Measurements from ENCODE around the gene SLIT1.

Gene SLIT1

GRCh38 chr10:97138846-97139245 lies 46.9 kb downstream of the SLIT1 start:
- Histone ChIP-seq H3K36me3 (ENCODE audit: control insufficient read depth, insufficient read depth, low read length) (no peaks in the 10 kb centered on the region), H3K79me2 (no peaks in the 10 kb centered on the region), H3K4me3 (ENCODE audit: low read depth, low read length) (no peak overlapping the region), H3K27ac (peak overlapping the region; percentile 21), H2AFZ (no peak overlapping the region), H3K4me2 (ENCODE audit: low read length) (no peak overlapping the region), H3K9me3 (ENCODE audit: control insufficient read depth, low read length) (no peaks in the 10 kb centered on the region), H3K27me3 (ENCODE audit: control insufficient read depth, insufficient read depth, low read length) (no peaks in the 10 kb centered on the region), H3K9ac (no peak overlapping the region), H3K4me1 (peaks cover 12% of the 10 kb centered on the region)
- no peak for TF ChIP-seq CTCF (IDR thresholded peaks at IDR 0.05)

- H3K27ac ChIP-seq = no peak overlapping the region
- no peak overlapping the region for H3K9ac ChIP-seq
- H3K79me2 ChIP-seq = no peaks in the 10 kb centered on the region
- H3K4me2 ChIP-seq (ENCODE audit: low read length) = no peak overlapping the region
- H3K27me3 ChIP-seq (ENCODE audit: control insufficient read depth, insufficient read depth, low read length) = no peaks in the 10 kb centered on the region
- TF ChIP-seq CTCF (IDR thresholded peaks at IDR 0.05) = peak; percentile 55
- peak overlapping the region; percentile 38 for H2AFZ ChIP-seq
- H3K9me3 ChIP-seq (ENCODE audit: control insufficient read depth, low read length) = no peaks in the 10 kb centered on the region
- H3K4me1 ChIP-seq = peaks cover 12% of the 10 kb centered on the region
- H3K36me3 ChIP-seq (ENCODE audit: control insufficient read depth, insufficient read depth, low read length) = no peaks in the 10 kb centered on the region
- H3K4me3 ChIP-seq (ENCODE audit: low read depth, low read length) = no peak overlapping the region
Measured at GRCh38 chr10:97138174-97138573, 47.6 kb downstream of the SLIT1 start.

- Histone ChIP-seq H3K4me2 (ENCODE audit: low read length) (no peak overlapping the region), H2AFZ (no peak overlapping the region), H3K27me3 (ENCODE audit: control insufficient read depth, insufficient read depth, low read length) (no peaks in the 10 kb centered on the region), H3K9me3 (ENCODE audit: control insufficient read depth, low read length) (no peaks in the 10 kb centered on the region), H3K79me2 (no peaks in the 10 kb centered on the region), H3K9ac (no peak overlapping the region), H3K4me3 (ENCODE audit: low read depth, low read length) (no peak overlapping the region), H3K4me1 (peaks cover 12% of the 10 kb centered on the region), H3K27ac (no peak overlapping the region), H3K36me3 (ENCODE audit: control insufficient read depth, insufficient read depth, low read length) (no peaks in the 10 kb centered on the region)
- TF ChIP-seq CTCF (IDR thresholded peaks at IDR 0.05) = no peak
Measured at GRCh38 chr10:97136756-97137155, 49.0 kb downstream of the SLIT1 start.

GRCh38 chr10:97135464-97135863 lies 50.3 kb downstream of the SLIT1 start:
- no peak overlapping the region for H3K4me3 ChIP-seq (ENCODE audit: low read depth, low read length)
- H3K36me3 ChIP-seq (ENCODE audit: control insufficient read depth, insufficient read depth, low read length) = no peaks in the 10 kb centered on the region
- no peaks in the 10 kb centered on the region for H3K79me2 ChIP-seq
- no peak overlapping the region for H3K9ac ChIP-seq
- no peak overlapping the region for H2AFZ ChIP-seq
- no peaks in the 10 kb centered on the region for H3K27me3 ChIP-seq (ENCODE audit: control insufficient read depth, insufficient read depth, low read length)
- H3K9me3 ChIP-seq (ENCODE audit: control insufficient read depth, low read length) = no peaks in the 10 kb centered on the region
- H3K4me2 ChIP-seq (ENCODE audit: low read length) = no peak overlapping the region
- H3K4me1 ChIP-seq = peaks cover 12% of the 10 kb centered on the region
- no peak for TF ChIP-seq CTCF (IDR thresholded peaks at IDR 0.05)
- H3K27ac ChIP-seq = no peak overlapping the region

- Histone ChIP-seq H2AFZ (no peak overlapping the region), H3K4me2 (ENCODE audit: low read length) (no peak overlapping the region), H3K4me1 (peaks cover 12% of the 10 kb centered on the region), H3K4me3 (ENCODE audit: low read depth, low read length) (no peak overlapping the region), H3K9me3 (ENCODE audit: control insufficient read depth, low read length) (no peaks in the 10 kb centered on the region), H3K79me2 (no peaks in the 10 kb centered on the region), H3K36me3 (ENCODE audit: control insufficient read depth, insufficient read depth, low read length) (no peaks in the 10 kb centered on the region), H3K27me3 (ENCODE audit: control insufficient read depth, insufficient read depth, low read length) (no peaks in the 10 kb centered on the region), H3K9ac (no peak overlapping the region), H3K27ac (no peak overlapping the region)
- TF ChIP-seq CTCF (IDR thresholded peaks at IDR 0.05) = no peak
Measured at GRCh38 chr10:97134983-97135382, 50.8 kb downstream of the SLIT1 start.
